ENCODE measurements around the gene ADCY5. TPM values are rescaled to one million over a fixed set of nuclear protein-coding genes. Genes with fewer than 3 reads are reported as not detected.

Gene ADCY5
- polyA plus RNA-seq, 6 donors from 2014 or later: 0.04 to 0.09 TPM; not detected in 4

DNA sequence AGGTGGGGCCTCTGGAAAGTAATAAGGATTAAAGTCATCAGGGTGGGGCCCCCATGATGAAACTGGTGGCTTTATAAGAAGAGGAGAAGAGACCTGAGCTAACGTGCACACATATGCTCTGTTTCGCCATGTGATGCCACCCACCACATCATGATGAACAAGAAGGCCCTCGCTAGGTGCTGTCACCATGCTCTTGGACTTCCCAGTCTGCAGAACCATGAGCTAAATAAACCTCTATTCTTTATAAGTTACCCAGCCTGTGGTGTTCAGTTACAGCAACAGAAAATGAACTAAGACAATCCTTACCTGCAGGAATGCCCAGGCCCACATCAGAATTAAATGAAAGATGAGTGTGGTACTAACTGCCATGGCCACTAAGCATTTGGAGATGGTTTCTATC lies 79.8 kb downstream of the ADCY5 start:
- Mint-ChIP-seq H3K4me3 (no peak overlapping the region), H3K27ac (no peak overlapping the region), H3K27me3 (peaks cover 9 to 33% (median 24%) of the 10 kb centered on the region in 3 donors), H3K4me1 (no peaks in the 10 kb centered on the region), H3K9me3 (peaks cover 0 to 5% (median 4%) of the 10 kb centered on the region in 7 donors), H3K36me3 (peaks cover 4 to 7% of the 10 kb centered on the region in 2 donors)
- no peak for DNase-seq
- no peak for ATAC-seq (ENCODE audit: low read depth in 2 of 2)

DNA sequence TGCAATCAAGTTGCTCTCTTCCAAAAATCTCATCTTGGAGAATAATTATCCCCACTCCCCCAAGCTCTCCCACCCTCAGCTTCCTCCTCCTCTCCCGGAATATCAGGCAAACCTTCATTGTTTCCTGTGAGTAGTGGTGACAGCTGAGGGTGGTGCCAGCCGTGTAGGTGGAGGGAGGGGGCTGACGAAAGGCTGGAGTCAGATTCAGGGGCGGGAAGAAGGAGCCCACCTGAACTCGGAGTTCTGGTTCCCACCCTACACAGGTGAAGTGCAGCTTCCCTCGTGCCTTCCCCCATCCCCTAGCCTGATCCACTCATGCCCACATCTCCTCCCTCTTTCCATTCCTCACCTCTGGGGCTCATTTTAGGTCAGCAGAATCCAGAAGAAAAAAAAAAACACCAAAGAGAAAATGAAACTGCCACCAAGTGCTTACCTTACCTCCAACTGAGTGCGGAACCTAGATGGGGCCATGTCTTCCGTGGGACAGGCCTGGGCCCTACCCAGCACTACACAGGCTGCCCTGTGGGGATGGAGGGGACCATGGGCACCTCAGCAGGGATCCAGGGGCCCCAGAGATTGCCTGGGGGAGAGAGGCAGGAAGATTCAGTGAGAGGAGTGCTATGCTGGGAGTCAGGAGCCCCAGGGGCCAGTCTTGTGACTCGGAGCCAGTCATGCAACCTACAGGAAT lies 81.3 kb downstream of the ADCY5 start:
- peaks cover 13 to 35% (median 25%) of the 10 kb centered on the region in 3 donors for H3K27me3 Mint-ChIP-seq
- peaks cover 4 to 7% of the 10 kb centered on the region in 2 donors for H3K36me3 Mint-ChIP-seq
- no peak overlapping the region for H3K4me3 Mint-ChIP-seq
- ATAC-seq (ENCODE audit: low read depth in 2 of 2): no peak
- H3K4me1 Mint-ChIP-seq: no peaks in the 10 kb centered on the region
- DNase-seq: no peak
- H3K27ac Mint-ChIP-seq: no peak overlapping the region
- peaks cover 0 to 5% (median 4%) of the 10 kb centered on the region in 7 donors for H3K9me3 Mint-ChIP-seq

DNA sequence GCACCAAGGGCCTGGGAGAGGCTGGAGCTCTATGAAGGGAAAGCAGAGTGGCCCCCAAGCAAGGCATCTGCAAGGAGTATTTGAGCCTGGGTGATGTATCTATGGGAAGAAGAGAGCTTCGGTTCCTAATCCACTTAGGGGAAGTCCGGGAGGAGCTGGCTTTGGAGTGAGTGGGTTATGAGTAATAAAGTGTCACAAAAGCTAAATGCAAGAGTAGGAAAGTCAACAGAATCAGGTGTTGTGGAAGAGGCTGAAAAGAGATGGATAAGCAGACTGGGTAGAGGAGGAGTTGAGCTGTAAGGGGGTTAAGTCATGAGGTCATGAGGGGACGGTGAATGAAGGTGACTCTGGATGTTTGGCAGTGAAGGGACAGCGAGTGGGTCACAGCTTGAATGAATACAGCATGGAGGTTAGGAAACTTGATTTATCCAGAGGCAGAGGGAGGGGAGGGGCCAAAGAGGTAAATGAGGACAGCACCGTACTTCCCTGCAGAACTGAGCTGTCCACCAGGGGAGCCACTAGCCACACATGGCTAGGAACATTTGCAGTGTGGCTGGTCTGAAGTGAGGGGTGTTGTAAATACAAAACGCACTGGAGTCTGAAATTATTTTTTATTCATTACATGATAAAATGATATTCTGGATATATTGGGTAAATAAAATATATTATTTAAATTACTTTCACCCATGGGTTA lies 83.3 kb downstream of the ADCY5 start:
- H3K27me3 Mint-ChIP-seq: peaks cover 8 to 29% (median 25%) of the 10 kb centered on the region in 3 donors
- ATAC-seq (ENCODE audit: low read depth in 2 of 2) (no peak), DNase-seq (no peak)
- peaks cover 4 to 7% of the 10 kb centered on the region in 2 donors for H3K36me3 Mint-ChIP-seq
- H3K4me1 Mint-ChIP-seq: no peaks in the 10 kb centered on the region
- H3K27ac Mint-ChIP-seq: no peak overlapping the region
- H3K4me3 Mint-ChIP-seq: peak overlapping the region in 1 of 8 donors; percentile 48
- peaks cover 0 to 5% (median 4%) of the 10 kb centered on the region in 7 donors for H3K9me3 Mint-ChIP-seq

DNA sequence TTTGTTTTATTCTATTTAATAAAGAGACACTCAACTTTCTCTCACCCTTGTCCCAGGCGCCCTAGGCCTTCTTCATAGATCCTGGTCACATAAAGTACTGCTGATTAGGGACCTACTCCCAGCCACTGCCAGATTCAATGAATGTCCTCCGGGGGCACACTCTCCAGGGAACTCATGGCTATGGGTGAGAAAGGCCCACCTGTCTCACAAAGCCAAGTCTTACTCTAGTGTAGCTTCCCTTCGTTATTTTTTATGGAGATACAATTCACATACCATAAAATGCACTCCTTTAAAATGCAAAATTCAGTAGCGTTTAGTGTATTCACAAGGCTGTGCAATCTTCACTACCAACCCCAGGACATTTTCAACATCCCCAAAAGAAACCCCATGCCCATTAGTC lies 87.8 kb downstream of the ADCY5 start:
- Mint-ChIP-seq H3K27me3 (peaks cover 8 to 29% (median 14%) of the 10 kb centered on the region in 3 donors), H3K4me3 (no peak overlapping the region), H3K9me3 (no peaks in the 10 kb centered on the region), H3K36me3 (peaks cover 0 to 4% of the 10 kb centered on the region in 2 donors), H3K4me1 (no peaks in the 10 kb centered on the region), H3K27ac (no peak overlapping the region)
- no peak for DNase-seq
- no peak for ATAC-seq (ENCODE audit: low read depth in 2 of 2)

DNA sequence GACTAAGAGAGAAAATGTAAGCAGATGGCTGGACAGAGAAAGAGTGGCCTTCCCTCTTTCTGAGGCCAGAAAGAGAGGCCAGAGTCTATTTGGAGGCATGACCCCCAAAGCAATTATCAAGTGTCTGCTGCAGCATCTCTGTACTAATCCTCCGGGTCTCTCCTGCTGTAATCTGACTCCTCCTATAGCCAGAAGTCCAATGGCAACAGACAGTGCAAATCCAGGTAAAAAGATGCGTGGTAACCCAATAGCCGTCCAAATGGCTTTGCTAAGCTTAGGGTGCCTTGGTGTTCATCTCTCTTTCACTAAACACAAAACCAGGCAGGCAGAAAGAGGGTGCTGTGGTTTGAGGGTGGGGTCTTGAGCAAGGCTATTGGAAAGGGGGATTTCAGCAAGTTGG lies 91.6 kb downstream of the ADCY5 start:
- no peaks in the 10 kb centered on the region for H3K4me1 Mint-ChIP-seq
- H3K36me3 Mint-ChIP-seq: peaks cover 10 to 12% of the 10 kb centered on the region in 2 donors
- no peak overlapping the region for H3K27ac Mint-ChIP-seq
- ATAC-seq (ENCODE audit: low read depth in 2 of 2): no peak
- DNase-seq: no peak
- H3K9me3 Mint-ChIP-seq: peaks cover 0 to 15% (median 5%) of the 10 kb centered on the region in 7 donors
- no peak overlapping the region for H3K4me3 Mint-ChIP-seq
- peaks cover 5 to 22% (median 12%) of the 10 kb centered on the region in 3 donors for H3K27me3 Mint-ChIP-seq

DNA sequence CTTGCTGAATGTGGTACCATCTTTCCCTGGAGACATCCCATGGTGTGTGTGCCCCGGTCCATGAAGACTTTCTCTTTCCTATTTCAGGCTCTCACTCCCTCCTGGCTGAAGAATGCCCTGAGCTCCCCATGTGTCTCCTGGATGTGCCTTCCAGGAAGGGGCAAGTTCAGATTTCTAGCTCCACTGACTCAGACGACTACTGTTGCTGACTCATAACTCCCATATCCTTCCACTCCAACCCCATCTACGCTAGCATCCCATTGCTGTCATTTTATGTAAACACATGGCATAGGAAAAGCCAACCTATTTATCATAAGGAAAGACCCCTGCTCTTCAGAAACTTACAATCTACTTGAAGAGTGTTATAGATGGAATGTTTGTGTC lies 95.0 kb downstream of the ADCY5 start:
- no peak for DNase-seq
- Mint-ChIP-seq H3K27me3 (peaks cover 17 to 36% (median 31%) of the 10 kb centered on the region in 3 donors), H3K4me1 (no peaks in the 10 kb centered on the region), H3K4me3 (no peak overlapping the region), H3K36me3 (peaks cover 10 to 12% of the 10 kb centered on the region in 2 donors), H3K27ac (no peak overlapping the region), H3K9me3 (peaks cover 0 to 15% (median 5%) of the 10 kb centered on the region in 7 donors)
- no peak for ATAC-seq (ENCODE audit: low read depth in 2 of 2)

DNA sequence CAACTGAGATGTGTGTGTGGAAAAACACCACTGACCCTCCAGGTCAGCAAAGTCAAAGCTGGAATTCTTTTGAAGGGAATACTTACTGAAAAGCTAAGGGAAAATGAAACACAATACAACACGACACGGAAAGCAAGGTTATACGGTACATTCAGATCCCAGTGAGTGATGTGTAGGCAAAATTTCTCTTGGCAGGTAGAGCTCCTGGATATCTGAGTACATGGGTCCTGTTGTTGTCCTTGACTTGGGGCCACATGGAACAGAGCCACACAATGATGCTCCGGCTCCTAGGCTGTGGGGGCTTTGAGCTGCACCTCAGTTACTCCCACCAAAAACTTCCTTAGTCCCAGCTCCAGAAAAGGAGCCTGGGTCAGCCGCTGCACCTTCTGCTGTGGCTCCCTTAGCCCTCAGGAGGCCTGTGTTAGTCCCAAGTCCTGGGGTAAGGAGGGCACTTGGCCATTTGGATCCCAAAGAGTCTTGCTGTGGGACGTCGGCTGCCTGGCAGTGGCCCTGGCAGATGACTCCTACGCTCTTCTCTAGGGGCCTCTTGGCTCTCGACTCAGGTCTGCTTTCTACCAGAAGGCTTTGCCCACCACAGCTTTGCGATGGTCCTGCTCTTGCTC lies 95.6 kb downstream of the ADCY5 start:
- Mint-ChIP-seq H3K9me3 (peaks cover 0 to 15% (median 5%) of the 10 kb centered on the region in 7 donors), H3K36me3 (peaks cover 10 to 12% of the 10 kb centered on the region in 2 donors), H3K4me1 (no peaks in the 10 kb centered on the region), H3K27ac (no peak overlapping the region), H3K27me3 (peaks cover 20 to 41% (median 36%) of the 10 kb centered on the region in 3 donors), H3K4me3 (no peak overlapping the region)
- ATAC-seq (ENCODE audit: low read depth in 2 of 2) (no peak), DNase-seq (no peak)

DNA sequence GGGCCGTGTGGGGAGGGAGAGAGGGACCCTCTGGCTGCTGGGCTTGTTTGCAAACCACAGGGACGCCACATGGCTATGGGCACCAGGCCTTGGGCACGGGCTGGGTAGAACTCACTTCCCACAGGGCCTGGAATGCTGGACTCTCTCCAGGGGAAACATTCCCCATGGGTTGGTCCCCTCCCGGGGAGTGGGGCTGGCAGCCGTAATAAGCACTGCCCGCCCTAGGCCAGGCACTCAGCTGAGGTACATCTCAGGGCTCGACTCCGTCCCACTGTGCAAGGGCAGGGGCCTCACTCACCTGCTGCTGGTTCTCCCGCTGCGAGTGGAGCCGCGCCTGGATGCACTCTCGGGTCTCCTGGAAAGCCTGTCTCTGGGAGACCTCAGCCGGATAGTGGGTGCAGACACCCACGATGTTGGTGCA lies 96.7 kb downstream of the ADCY5 start:
- Mint-ChIP-seq H3K4me1 (no peaks in the 10 kb centered on the region), H3K36me3 (peaks cover 10 to 12% of the 10 kb centered on the region in 2 donors), H3K4me3 (no peak overlapping the region), H3K27me3 (peaks cover 20 to 51% (median 45%) of the 10 kb centered on the region in 3 donors), H3K9me3 (peaks cover 0 to 15% (median 5%) of the 10 kb centered on the region in 7 donors), H3K27ac (no peak overlapping the region)
- ATAC-seq (ENCODE audit: low read depth in 2 of 2) (no peak), DNase-seq (no peak)

DNA sequence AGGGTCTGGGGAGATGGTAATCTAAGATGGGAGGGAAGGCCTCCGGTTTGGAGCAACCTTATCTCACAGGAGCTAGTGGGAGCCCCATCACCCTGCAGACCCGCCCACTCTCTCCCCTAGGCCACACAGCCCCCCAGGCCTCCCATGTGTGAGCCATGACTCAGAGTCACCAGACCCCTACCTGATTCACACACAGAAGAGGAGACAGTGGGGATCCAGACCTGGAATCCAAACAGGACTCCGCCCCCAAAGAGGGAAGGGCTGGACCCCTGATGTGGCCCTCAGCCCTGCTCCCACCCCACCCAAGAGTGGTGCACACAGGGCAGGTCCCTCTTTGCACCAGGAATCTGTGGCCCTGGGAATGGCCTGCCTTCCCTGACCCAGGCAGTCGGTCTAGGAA lies 97.4 kb downstream of the ADCY5 start:
- H3K9me3 Mint-ChIP-seq: peaks cover 0 to 15% (median 5%) of the 10 kb centered on the region in 7 donors
- peaks cover 20 to 54% (median 45%) of the 10 kb centered on the region in 3 donors for H3K27me3 Mint-ChIP-seq
- no peaks in the 10 kb centered on the region for H3K4me1 Mint-ChIP-seq
- DNase-seq: no peak
- H3K27ac Mint-ChIP-seq: no peak overlapping the region
- no peak for ATAC-seq (ENCODE audit: low read depth in 2 of 2)
- H3K36me3 Mint-ChIP-seq: peaks cover 10 to 12% of the 10 kb centered on the region in 2 donors
- H3K4me3 Mint-ChIP-seq: no peak overlapping the region

DNA sequence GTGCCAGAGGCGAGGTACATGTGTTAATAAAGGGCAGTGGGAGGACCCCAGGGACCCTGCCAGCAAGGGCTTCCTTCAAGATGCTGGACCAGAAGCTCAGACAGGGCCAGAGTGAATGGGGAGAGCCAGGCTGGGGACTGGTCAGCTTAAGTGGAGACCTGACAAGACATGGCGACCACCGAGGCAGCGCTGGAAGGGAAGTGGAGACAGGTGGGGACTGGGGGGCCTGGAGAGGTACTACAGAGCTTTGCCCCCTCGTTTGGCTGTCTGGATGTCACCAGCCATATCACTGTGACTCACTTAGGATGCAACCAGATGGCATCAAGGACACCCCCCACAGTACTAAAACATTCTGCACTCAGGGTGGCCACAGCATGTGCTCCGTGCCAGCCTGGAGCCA lies 97.9 kb downstream of the ADCY5 start:
- no peak overlapping the region for H3K4me3 Mint-ChIP-seq
- DNase-seq (no peak), ATAC-seq (ENCODE audit: low read depth in 2 of 2) (no peak)
- H3K4me1 Mint-ChIP-seq: no peaks in the 10 kb centered on the region
- H3K9me3 Mint-ChIP-seq: peaks cover 0 to 15% (median 5%) of the 10 kb centered on the region in 7 donors
- H3K27me3 Mint-ChIP-seq: peaks cover 20 to 58% (median 45%) of the 10 kb centered on the region in 3 donors
- peaks cover 10 to 12% of the 10 kb centered on the region in 2 donors for H3K36me3 Mint-ChIP-seq
- peak overlapping the region in 1 of 6 donors; percentile 32 for H3K27ac Mint-ChIP-seq

DNA sequence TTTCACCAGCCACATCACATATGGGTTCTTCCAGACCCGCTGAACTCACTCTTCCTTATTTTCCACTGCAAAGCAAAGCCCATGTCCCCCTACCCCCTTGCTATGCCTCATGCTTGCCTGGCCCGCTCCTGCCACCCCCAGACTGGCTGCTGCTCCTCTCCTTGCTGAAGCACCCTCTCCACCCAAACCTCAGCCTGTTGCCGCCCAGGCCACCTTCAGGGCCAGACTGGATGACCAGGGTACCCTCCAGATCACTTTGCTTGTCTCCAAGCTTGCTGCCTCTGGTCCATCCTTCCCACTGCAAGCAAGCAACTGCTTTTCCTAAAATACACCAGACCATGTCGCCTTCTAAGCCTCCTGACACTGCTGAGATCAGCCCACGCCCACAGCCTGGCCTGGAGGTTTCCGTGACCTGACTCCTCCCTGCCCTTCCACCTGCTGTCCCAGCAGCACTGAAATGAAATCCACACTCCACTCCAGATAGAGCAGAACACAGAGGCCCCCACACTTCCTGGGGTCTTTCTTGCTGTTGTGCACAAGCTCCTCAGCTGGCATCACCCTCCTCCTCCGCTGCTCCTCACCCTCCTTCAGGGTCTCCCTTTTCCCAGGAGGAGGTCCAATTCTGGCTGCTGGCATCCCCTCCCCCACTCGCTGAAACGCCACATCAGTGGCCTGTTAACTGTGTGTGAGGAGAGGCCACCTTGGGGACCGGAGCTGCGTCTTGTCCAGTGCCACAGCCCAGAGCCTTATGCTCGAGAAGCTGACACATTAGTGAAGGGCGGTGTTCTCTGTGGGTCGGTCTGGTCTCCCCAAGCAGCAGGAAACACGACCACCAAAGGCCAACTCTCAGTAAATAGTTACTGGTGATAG lies 99.1 kb downstream of the ADCY5 start:
- H3K9me3 Mint-ChIP-seq: peaks cover 0 to 8% (median 3%) of the 10 kb centered on the region in 7 donors
- no peak for DNase-seq
- no peak overlapping the region for H3K27ac Mint-ChIP-seq
- H3K4me3 Mint-ChIP-seq: no peak overlapping the region
- no peak for ATAC-seq (ENCODE audit: low read depth in 2 of 2)
- H3K36me3 Mint-ChIP-seq: peaks cover 8 to 10% of the 10 kb centered on the region in 2 donors
- H3K4me1 Mint-ChIP-seq: no peaks in the 10 kb centered on the region
- H3K27me3 Mint-ChIP-seq: peaks cover 20 to 58% (median 41%) of the 10 kb centered on the region in 3 donors

DNA sequence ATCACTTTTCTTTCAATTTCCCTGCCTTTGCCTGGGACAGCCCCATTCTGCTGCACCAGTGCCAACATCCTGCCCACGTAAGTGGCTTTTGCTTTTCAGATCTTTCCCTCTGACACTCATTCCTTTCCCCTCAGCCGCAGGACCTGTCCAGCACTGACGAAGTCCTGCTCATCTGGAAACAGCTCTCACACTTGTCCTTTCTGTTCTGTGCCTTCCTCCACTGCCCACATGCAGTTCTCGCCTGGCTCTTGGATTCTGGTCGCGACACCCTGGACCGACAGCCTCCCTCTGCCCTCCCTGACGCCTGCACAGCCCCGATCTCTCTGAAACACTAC lies 99.7 kb downstream of the ADCY5 start:
- no peaks in the 10 kb centered on the region for H3K4me1 Mint-ChIP-seq
- no peak overlapping the region for H3K4me3 Mint-ChIP-seq
- ATAC-seq (ENCODE audit: low read depth in 2 of 2) (no peak), DNase-seq (no peak)
- peaks cover 20 to 53% (median 37%) of the 10 kb centered on the region in 3 donors for H3K27me3 Mint-ChIP-seq
- peaks cover 0 to 4% (median 0%) of the 10 kb centered on the region in 7 donors for H3K9me3 Mint-ChIP-seq
- H3K27ac Mint-ChIP-seq: no peak overlapping the region
- peaks cover 2 to 4% of the 10 kb centered on the region in 2 donors for H3K36me3 Mint-ChIP-seq

All from naive B cell (primary cell).